Muscle of arm (tissue), 12 donors: ENCODE data around the gene ACTR8. TPM values are rescaled to one million over a fixed set of nuclear protein-coding genes. Genes with fewer than 3 reads are reported as not detected.

Experiments
- DNase-seq: peaks from one replicate; pipeline ENCODE4 v3.0.0-alpha.2; 2013
- polyA plus RNA-seq, 12 donors: library from polyadenylated mRNA; unstranded; fragments of 120-200 nt; gene quantifications; one replicate each; pipeline ENCODE4 v1.2.1, GENCODE V29; 2013; ENCODE audit not compliant: insufficient read length in 12 of 12

ACTR8 gene
- polyA plus RNA-seq, 12 donors, result 17.9 to 30.3 (median 25.1) TPM; not detected in 1

DNA sequence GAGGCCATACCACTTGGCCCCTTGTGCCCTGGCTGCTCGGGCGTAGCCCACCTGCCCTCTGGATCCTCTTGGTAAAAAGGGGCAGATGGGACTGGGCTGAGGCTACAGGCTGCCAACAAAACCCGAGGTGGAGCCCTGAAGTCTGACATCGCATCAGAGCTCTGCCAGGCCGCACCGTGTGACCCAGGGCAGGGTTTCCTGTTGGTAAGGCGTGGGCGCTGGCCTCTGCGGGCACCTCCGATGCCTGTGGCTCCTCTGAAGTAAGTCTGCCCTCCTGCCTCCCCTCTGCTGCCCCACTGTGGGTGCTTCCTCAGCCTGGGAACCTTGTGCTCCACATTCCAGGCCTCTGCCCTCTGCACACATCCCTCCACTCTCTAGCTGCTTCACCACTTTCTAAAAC is 44.6 kb downstream of the ACTR8 start:
- DNase-seq, result no peak

DNA sequence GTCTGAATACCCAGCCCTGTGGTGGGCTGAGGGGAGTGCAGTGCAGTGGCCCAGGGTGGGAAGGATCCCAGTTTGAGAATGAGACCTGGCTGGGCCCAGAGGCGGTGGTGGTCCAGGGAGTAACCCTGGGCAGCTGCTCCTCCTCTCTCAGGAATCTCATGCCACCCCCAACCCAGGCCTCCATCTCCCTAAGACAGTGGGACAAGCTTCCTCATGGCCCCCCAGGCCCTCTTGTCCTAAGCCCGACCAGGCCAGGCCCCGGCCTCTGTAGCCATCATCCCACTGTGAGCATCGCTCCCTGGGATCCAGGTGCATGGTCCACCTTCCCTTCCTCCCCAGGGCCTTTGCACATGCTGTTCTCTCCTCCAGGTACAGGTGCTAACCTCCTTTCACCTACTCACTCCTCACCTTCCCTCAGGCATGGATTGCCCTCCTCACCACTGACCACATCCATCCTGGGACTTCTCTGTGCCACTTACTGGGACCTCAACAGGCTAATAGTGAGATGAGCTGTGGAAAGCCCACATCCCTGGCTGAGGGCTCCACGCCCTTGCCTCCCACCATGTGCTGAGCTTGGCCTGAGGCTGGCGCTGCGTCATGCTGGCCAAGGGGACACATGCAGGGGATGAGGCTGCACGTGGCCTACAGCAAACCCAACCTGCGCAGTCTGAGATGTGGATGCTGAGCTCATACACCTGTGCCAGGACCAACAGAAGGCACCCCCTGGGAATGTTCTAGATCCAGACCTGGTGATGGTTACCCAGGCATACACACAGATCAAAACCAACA is 45.7 kb downstream of the ACTR8 start:
- no peak for DNase-seq

DNA sequence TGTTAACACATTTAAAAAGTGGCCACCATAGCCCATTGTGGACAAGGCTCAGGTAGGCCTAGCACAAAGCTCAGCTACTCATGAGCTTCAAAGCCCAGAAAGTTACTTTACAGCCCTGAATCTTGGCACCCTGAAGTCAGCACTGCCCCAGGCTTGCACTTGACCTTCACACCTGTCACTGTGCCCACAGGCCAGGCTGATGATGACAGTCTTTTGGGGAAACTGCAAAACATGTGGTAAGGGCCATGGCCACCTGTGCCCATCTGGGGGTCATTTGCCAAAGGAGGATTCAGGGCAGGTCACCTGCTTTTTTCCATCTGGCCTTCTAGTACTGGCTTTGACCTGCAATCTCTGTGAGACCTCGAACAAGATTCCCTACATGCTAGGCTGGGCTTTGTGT is 46.7 kb downstream of the ACTR8 start:
- DNase-seq, result no peak

DNA sequence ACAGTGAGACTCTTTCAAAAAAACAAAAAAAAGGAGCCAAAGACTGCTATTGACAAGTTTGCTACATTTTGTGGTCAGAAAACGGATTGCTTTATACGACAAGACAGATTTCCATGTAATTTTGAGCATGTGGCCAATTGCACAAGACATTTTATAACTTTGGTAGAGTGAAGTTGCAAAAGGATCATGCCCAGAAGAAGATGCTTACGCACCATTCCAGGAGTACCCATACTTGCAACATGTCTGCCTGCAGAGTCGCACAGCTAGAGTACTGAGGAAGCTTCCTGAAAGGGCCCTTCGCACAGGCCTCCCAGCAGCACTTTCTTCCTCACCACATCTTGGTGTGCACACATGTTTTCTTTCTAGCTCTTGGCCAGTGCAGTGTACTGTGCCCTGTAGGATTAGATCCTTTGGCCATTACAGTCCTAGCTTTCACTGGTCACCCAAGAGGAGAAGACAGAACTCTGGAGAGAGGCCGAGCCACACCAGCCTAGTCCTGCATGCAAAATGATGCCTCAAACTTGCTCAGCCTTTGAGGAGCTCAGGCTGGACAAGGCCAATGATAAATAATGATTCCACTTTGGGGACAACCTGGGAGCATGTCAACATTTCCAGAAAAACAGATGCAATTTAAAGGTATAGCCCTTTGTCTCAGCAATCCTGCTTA is 47.4 kb downstream of the ACTR8 start:
- no peak for DNase-seq

DNA sequence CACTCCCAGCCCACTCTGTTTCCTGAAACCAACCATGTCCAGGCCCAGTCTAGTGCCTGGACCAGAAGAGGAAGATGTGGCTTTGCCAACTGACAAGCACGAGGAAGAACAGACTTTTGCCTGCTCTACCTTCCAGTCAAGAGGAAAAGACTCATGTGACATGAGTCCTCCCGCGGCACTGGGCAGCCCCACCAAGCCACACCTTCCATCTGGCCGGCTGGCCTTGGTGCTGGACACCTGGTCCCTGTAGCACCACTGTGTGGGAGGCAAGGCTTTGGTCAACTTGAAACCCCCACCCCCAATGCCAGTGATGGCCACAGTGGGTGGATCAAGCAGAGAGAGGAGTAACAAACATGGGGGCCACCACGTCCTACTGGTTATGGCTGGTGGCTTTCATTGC is 48.3 kb downstream of the ACTR8 start:
- no peak for DNase-seq

DNA sequence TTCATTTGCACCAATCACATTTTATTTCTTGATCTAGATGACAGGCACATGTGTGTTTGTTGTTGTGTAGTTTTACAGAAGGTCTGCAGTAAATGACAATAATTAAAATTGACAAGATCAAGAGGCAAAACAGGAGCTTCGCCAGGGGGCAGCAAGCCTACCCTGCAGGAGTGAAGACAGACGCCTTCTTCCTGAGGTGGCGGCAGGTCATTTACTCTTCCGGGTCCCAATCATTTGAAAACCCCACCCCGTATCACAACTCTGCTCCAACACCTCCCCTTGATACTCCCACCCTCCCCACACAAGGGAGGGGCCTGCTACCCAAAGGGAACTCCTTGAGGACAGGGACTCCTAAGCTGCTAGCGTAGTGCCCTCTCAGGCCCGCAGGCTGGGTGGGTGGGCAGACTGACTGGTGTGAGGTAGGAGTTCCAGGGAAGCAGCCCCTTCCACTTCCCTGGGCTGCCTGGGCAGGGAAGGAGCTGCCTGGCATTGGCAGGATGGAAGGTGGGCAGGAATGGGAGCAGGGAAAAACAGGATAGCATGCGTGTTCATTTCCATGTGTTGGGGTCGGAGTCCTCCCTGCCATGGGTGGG is 48.8 kb downstream of the ACTR8 start:
- DNase-seq, result no peak

DNA sequence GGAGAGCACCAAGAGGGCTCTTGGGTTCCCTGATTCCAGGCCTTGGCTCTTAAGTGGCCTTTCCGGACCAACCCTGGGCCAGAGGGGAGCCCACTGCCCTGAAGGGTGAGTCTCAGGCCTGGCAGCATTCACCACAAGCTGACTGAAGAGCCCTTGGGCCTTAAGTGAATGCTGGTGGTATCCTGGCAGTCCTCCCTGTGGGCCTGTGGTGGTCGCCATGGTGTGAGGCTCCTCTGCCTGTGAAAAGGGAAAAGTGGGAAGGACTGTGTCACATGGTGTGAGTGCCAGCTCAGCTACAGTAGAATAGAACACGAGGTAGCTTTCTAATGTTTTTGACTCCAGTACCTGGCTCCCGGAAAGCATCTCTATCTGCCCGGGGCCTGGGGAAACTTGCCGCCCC is 51.0 kb downstream of the ACTR8 start:
- no peak for DNase-seq

DNA sequence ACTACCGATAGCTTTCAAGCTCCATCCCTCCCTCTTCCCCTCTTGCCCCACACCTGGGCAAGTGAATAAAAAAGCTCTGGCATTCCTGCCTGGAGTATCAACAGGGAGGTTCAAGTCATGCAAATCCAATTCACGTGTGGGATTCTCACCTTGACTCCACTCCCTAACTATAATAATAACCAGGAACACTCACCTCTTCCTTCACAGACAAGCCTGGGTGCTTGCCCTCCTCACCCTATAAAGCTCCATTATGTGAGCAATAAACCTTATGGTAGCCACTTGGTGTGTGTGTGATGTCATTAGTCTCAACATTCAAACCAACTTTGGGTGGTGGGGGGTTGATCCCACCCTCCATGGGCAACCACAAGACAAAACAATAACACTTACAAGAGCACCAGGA is 52.3 kb downstream of the ACTR8 start:
- no peak for DNase-seq

DNA sequence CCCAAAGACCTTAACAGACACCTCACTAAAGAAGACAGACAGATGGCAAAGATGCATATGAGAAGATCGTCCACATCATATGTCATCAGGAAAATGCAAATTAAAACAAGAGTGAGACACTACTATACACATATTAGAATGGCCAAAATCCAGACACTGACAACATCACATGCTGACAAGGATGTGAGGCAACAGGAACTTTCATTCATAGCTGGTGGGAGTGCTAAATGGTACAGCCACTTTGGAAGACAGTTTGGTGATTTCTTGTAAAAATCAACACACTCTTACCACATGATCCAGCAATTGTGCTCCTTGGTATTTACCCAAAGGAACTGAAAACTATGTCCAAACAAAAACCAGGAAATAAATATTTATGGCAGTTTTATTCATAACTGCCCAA is 53.4 kb downstream of the ACTR8 start:
- DNase-seq, result no peak

DNA sequence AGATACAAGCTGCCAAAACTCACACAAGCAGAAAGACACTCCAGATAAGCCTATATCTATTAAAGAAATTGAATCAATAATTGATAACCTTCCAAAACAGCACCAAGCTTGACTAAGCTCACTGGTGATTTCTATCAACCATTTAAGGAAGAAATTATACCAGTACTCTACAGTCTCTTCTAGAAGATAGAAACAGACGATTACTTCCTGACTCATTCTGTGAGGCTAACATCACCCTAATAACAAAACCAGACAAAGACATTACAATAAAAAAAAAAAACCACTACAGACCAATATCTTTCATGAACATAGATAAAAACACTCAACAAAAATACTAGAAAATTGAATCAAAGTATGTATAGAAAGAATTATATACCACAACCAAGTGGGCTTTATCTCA is 55.9 kb downstream of the ACTR8 start:
- DNase-seq, result no peak

DNA sequence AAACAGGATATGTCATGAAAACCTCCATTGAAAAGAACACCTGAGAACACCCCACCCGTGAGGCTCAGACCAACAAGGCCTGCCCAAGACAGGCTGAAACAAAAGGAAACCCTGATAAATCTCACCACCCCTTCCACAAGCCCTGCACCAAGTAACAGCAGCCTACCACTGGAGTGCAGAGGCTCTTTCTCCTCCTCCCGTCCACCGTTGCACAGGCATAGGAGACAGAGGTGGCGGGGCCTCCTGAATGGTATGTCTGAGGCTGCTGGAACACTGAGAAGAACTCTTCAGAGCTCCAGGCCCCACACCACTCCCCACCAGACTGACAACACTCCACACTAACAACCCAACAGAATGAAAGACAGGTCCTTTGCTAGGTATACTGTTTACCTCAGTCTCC is 57.2 kb downstream of the ACTR8 start:
- DNase-seq, result no peak

DNA sequence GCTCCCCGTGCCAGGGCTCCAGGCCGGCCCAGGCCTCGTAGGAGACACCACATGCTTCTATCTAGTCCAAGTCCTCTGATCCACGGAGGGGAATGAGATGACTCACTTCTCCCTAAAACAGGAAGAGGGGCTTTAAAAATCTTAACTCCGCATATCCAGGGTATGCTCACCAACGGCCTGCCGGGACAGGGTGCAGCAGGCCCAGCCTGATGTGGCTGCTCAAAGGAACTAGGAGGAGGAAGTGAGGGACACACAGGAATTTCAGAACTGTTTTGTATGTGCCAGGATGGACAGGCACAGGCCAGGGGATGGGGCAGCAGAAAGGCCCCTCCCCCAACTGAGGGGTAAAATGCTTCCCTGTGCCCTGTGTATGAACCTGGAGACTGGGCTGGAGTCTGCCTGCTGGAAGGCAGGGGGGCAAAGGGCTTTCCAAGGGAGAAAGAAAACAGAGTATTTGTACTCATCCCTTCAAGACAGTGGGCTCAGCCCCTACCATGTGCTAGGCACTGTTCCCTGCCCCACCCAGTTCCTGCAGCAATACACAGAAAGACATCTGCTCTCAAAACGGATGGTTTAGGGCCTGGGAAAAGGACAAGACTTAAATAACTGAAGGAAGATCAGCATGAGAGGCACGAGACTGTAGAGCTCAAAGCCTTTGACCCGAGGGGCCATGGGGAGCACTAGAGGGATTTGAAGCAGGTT is 57.8 kb downstream of the ACTR8 start:
- DNase-seq, result no peak

DNA sequence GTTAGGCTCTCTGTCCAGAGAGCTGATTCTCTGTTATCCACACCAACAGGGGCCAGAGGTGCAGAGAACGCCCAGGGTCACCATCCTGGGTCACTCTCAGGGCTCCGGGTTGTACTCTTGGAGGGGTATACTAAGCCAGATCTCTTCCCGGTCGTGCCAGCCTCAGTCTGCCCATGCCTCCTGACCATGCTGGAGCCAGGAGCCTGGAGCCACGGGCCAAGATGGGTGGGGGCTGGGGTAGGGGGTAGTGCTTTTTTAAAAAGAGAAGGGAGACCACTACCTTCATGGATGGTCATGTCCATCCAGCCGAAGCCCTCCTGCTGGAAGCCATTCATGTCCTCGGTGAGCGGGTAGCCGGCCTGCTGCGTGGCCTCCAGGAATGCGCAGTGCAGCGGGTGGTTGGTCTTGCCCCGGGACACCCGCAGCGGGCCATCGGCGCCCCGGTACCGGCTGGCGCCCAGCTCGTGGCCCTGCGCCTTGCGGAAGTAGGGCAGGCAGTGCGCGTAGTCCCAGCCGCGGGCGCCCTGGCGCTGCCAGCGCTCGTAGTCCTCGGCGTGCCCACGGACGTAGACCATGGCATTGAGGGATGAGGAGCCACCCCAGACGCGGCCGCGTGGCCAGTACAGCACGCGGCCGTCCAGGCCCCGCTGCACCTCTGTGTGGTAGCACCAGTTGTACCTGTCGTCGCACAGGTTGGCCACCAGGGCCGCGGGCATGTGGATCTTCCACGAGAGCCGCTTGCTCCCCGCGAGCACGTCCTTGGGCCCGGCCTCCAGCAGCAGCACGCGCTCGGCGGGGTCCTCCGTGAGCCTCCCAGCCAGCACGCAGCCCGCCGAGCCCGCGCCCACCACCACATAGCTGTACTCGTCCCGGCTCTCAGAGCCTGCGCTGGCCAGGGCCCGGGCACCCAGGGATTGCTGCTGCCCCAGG is 58.7 kb downstream of the ACTR8 start:
- DNase-seq, result no peak

DNA sequence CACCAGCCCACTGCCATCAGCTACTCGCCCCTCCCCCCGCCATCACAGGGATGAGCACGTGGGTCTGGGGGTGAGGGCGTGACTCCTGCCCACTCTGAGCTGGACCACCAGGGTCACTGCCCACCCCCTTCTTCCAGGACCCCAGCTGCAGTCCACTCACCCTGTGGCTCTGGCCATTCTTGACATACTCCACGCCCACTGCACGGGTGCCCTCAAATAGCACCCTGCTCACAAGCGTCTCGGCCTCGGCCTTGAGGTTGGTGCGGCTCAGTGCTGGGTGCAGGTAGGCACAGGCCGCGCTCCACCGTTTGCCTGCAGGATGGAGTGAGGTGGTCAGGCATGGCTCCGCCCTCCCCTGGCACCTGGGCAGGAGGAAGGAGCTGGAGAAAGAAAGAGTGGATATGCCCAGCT is 59.6 kb downstream of the ACTR8 start:
- no peak for DNase-seq

DNA sequence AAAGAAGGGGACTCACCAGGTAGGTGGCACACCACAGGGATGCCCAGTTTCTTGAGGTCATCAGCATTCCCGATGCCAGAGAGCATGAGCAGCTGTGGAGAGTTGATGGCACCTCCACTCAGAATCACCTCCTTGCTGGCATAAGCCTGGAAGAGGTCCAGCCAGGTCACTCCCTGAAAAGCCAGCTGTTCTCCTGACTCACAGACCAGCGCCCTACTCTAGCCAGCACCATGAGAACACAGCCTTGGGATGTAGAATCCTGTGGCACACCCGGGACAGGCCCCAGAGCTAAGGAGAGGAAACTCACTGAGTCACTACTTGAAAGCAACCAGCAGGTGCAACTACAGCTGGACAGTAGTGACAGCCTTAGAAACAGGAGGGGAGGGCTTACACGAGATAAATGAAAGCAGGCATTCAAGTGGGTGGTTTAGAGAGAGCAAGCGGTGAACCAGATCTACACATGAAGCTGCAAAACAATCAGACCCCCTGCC is 60.3 kb downstream of the ACTR8 start:
- no peak for DNase-seq

DNA sequence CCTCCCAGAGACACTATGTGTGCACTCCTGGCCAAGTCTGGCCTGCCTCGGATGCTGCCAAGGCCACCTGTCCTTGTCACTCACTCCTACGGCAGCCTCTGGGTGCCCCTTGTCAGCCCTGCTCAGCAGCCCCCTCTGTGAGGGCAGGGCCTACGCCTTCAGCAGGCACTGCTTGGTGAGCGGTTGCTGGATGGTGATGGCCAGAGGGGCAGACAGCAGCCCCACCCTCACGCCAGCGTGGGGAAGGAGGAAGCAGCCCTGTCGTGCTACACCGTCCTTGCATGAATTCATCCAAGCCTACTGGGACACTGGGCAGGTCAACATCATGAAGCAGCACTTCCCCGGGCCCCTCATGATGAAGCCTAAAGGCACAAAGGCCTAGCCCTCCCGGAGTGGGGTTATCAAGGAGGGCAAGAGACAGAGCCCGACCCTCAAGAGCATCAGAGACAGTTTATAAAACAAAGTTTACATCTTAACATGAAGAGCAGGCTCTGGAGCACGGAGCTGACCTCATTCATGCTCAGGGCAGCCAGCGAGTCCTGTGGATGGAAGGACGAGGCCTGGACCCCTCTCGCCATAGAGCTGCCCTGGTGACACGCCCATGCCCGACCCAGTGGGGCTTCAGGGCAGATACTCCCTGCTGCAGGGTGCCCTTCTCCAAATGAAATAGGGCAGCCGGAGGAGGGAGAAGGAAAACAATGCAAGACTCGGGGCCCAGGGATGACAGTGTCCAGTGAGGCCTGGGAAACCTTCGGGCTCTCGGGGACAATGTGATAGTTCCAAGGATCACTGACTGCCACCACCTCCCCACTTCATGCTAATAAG is 61.0 kb downstream of the ACTR8 start:
- DNase-seq, result peak; percentile 43

DNA sequence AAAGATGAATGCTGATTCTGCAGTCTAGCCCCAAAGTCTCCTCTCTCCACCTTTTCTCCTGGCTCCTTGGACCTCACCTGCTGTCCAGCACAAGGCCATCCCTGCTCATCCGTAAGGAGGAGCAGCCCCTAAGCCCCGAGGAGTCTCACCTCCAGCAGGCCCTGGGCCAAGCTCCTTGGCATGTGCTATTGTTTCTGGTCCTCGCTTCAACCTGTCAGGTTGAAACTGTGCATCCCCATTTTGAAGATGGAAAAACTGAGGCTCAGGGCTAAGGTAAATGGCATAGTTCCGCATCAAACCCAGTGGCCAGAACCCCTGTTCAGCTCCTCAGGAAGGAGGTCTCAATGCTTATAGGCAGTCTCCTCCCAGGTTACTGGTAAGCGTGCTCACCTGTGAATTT is 61.9 kb downstream of the ACTR8 start:
- DNase-seq, result no peak

DNA sequence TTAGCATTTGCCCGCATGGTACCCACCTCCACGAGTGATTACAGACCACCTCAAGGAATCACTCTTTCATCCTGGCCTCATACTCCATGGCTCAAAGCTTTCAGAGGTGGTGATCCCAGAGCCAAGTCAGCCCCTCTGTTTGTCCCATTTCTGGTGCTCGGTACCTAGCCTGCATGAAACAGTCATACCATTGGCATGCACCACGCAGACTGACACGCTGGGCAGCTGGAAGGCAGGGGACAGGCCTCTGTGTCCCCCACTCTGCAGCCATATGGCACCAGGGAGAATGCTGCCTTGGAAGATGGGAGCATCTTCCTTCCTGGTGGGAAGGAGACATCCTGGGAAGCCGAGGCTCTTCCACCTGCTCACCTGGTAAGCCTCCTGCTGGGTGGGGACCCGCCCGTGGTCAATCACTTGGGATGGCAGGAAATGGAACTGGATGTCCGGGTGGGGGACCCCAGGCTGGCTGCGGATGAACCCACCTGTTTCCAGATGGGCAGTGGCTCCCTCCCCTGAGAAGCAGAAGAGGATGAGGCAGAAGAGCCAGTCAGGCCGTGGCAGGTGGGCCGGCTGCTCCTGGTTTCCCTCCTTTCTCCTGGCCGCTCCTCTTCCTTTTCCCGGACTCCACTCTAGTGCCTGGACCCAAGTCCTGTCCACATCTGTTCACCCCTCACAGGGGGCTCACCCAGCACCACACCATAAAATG is 62.6 kb downstream of the ACTR8 start:
- no peak for DNase-seq
